ENCODE measurements around the gene TFAM. TPM values are rescaled to one million over a fixed set of nuclear protein-coding genes. Genes with fewer than 3 reads are reported as not detected.

The TFAM gene
- total RNA-seq, 1 donor from 2014 or later: 108 TPM

Other genes starting within 250 kb of the TFAM start
- 8.1 and 9.0 TPM in 2 replicates for gene IPMK, start 117.5 kb upstream of the TFAM start, total RNA-seq
- 62.6 and 64.2 TPM in 2 replicates for gene CISD1, start 116.2 kb upstream of the TFAM start, total RNA-seq
- gene UBE2D1, start 50.4 kb upstream of the TFAM start, total RNA-seq: 15.1 and 19.4 TPM in 2 replicates
- not detected in 2 replicates for gene BICC1, start 127.5 kb downstream of the TFAM start, total RNA-seq

Measured in activated CD4-positive, alpha-beta T cell treated with anti-CD3 and anti-CD28 coated beads, Interleukin-2, amount 10 ng/mL, durations not matched to agents 24 days and 14 days (primary cell).